ENCODE results near the gene NBPF20.
"Not testable (repeated sequence)": the region's sequence is repeated elsewhere in the genome, so short reads cannot be mapped to it uniquely, and the experiment has no call there.

The NBPF20 gene

GRCh38 chr1:145425436-145426029 is at the start of gene NBPF20:
NBPF20 (minus strand) TSS chr1:145425603; CDS start chr1:145405272, 20,331 bp downstream.
- DNase-seq (ENCODE audit: low spot score): peak; percentile 94

GRCh38 chr1:145474837-145475368 is 49.5 kb upstream of the NBPF20 start:
- not testable (repeated sequence) for DNase-seq (ENCODE audit: low spot score)

DNA sequence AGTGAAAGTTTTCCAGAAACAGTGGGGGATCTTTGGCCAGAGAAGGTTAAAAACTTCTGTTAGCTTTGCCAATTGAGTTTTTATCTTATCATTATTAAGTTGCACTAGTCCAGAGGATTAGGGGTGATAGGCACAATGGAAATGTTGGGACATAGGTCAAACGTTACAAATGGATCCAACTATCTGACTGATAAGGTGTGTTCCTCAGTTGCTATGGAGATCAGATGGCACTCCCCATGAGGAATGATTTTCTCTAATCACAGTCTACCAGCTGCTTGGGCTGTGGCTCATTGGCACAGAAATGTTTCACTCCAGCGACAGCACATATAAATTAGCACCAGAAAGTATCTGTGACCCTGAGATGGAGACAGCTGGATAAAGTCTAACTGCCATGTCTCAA is 47.3 kb upstream of the NBPF20 start:
- DNase-seq (ENCODE audit: low spot score): not testable (repeated sequence)

- DNase-seq (ENCODE audit: low spot score): not testable (repeated sequence)
Measured at GRCh38 chr1:145471365-145471764, 46.0 kb upstream of the NBPF20 start.

- peak; percentile 38 for DNase-seq (ENCODE audit: low spot score)
Measured at GRCh38 chr1:145465405-145466144, 40.2 kb upstream of the NBPF20 start.

GRCh38 chr1:145464708-145465336 is 39.4 kb upstream of the NBPF20 start:
- DNase-seq (ENCODE audit: low spot score): not testable (repeated sequence)

DNA sequence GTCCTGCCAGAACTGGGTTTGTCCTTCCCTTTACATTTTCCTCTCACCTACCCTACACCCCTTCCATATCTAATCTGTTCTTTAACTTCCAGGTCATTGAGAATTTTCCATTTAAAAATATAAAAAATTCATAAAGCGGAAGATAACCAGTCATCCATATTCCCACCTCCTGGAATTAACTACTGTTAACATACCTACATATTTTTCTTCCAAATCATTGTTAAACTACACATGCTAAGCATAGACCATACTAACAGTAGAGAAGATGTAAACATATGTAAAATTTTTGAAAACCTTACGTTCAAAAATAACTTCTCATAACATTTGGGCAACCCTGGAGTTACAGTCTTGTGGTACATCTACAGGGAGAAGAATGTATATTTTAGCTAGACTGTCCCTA is 38.6 kb upstream of the NBPF20 start:
- not testable (repeated sequence) for DNase-seq (ENCODE audit: low spot score)

DNA sequence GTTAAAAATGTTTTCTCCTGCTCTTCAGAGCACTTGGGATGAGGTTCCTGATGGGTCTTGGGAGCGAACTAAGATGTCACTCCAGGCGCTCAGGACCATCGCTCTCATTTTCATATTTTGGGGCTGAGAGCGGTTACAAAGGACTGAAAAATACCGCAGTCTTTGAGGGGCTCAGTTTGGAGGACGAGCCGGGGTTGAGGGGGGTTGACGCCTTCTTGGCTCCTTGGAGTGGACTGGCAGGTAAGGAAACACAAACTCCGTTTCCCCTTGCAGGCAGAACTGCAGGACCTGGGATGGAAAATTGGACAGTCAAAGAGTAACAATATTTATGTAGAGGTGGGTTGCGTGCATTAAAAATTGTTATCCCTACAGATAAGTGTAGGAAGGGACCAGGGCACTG is 35.3 kb upstream of the NBPF20 start:
- not testable (repeated sequence) for DNase-seq (ENCODE audit: low spot score)

DNA sequence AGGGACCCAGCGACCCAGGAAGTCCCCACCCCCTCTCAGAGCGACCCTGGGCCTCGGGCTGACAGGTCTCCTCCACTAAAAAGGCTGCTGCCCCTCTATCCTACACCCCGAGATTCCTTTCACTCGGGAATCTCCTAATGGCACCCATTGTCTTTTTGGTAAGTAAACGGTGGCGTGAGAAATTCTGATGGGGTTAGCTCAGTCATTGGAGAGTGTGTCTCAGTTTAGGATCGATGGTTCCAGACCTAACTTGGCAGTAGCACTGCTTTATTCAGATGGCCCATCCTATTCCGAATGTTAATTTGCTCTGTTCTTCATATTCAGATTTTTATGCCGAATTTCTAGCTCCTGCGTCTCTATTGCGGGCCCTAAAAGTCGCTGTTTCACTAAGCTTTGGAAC is 34.6 kb upstream of the NBPF20 start:
- not testable (repeated sequence) for DNase-seq (ENCODE audit: low spot score)

GRCh38 chr1:145459591-145459990 is 34.2 kb upstream of the NBPF20 start:
- DNase-seq (ENCODE audit: low spot score): not testable (repeated sequence)

- not testable (repeated sequence) for DNase-seq (ENCODE audit: low spot score)
Measured at GRCh38 chr1:145459063-145459462, 33.7 kb upstream of the NBPF20 start.

- not testable (repeated sequence) for DNase-seq (ENCODE audit: low spot score)
Measured at GRCh38 chr1:145454824-145455177, 29.4 kb upstream of the NBPF20 start.

DNA sequence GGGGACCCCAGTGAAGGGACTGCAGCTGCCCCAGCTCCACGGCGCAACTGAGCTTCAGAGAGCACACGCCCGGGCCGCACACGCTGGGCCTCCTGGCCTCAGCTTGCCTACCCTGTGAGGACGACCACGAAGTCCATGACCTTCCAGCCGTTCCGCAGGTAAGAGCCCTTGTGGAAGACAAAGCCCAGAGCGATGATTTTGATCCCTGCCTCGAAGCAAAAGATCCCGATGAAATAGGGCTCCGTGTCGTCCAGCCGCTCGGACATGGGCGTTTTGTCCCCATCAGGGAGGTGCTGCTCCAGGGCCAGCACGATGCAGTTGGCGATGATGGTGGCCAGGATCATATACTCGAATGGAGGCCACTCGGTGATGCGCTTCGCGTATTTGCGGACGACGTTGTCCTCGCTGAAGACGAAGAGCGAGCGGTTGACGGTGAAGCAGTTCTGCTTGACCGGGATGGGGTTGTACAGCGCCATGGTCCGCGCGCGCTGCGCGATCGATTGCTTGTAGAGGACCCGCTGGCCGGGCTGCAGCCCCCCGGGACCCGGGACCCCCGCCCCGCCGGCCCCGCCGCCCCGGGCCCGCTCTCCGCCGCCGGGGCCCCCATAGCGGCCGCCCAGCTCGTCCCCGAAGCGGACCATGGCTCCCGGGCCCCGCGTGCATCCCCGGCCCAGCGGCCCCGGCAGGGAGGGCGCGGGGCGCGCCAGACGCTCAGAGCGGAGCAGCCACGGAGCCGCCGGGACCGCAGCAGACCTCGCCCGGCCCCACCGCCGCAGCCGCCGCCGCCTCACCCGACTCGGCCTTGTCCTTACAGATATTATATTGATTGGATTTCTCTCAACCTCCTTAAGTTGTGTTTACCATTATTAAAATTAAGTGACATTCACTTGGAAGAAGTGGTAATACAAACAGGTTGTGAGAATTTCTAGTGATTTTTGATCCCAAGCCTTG is 28.7 kb upstream of the NBPF20 start:
- peak; percentile 24 for DNase-seq (ENCODE audit: low spot score)

GRCh38 chr1:145452506-145452905 is 27.1 kb upstream of the NBPF20 start:
- not testable (repeated sequence) for DNase-seq (ENCODE audit: low spot score)

DNA sequence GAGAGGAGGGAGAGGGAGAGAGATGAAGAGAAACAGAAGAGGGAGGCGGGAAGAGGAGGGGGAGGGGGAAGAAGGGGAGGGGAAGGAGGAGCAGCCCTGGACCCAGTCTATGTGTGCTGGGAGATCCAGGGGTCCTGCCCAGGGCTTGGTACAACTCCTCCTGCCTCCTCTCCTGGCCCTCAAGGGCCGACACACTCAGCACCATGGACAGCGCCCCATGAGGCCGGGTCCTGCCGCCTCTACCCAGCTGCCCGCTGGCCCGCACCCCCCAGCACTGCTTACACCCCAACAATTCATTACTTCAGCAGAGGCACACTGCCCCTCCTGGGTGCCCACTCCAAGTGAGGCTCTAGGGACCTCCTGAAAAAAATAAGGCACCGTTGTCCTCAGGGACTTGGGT is 26.5 kb upstream of the NBPF20 start:
- DNase-seq (ENCODE audit: low spot score): not testable (repeated sequence)

DNA sequence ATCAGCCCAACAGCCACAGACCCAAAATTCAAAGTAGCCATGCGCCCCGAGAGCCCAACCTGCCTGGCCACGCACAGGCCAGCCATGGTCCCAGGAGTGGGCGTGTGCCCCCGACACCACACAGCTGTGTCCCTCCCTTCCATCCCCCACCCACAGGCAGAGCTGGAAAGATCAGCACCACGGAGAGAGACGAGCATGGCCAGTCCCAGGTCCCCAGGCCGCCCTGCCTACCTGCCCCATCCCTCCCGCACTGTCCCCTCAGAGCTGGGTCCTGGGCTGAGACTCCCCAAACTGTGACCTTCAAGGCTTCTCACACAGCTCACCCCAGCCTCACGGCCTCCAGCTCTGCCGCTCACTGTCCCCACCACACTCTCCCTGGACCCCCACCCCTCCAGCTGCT is 19.8 kb upstream of the NBPF20 start:
- not testable (repeated sequence) for DNase-seq (ENCODE audit: low spot score)

GRCh38 chr1:145442340-145442739 is 16.9 kb upstream of the NBPF20 start:
- DNase-seq (ENCODE audit: low spot score): not testable (repeated sequence)

DNA sequence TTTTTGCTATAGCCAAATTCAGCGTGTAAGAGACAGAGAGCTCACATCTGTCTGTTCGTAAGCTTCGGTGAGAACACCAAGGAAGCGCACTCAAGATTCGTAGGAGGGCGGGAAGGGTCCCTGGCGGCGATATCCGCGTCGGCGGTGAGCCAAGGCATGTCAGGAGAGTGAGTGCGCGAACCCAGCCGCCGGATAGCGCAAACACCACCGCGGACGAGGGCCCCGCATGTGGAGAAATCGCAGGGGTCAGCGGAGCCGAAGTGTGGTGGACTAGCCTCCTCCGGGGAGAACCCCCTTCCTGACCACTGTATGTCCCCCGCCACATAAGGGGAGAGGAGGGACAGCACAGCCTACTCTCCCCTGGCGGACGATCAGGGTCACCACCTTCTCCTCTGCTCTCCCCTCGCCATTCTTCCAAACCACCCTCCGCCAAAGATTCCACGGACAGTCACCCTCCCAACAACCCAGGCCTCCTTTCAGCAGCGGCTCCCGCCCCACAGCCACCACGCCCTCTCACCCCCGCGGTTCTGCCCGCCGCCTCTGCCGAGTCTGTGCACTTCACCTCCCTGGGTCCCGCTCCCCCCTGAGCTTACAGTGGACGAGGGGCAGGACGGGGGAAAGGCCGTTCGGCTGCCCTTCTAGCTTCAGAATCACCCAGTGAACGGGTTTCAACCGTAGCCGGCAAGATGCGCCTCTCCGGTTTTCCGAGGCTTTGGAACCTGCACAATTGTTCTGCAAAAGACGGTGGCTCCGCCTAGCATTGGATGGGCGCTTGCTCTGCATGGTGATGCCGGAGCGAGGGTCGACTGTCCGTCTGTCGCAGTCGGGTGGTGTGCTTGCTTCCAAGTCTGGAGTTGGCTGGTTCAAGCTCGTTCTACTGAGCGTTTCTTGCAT is 6.2 kb upstream of the NBPF20 start:
- DNase-seq (ENCODE audit: low spot score): not testable (repeated sequence)

- DNase-seq (ENCODE audit: low spot score): not testable (repeated sequence)
Measured at GRCh38 chr1:145430830-145431229, 5.4 kb upstream of the NBPF20 start.

DNA sequence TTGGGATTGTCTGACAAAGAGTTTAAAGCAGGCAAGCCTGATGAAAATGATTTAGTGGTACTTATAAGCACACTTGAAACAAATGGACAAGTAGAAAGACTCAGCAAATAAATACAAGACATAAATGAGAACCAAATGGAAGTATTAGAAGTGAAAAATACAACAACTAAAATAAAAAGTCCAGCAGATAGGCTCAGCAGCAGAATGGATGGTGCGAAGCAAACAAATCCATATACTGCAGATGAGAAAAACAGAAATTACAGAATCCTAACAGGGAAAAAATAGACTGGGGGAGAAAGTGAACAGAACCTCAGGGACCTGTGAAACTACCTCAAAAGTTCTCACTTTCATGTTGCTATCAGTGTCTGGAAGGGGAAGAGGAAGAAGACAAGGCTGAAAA is 3.9 kb upstream of the NBPF20 start:
- not testable (repeated sequence) for DNase-seq (ENCODE audit: low spot score)
